Type B pancreatic cell (in vitro differentiated cells): ENCODE results near the gene COL8A2. TPM values are rescaled to one million over a fixed set of nuclear protein-coding genes. Genes with fewer than 3 reads are reported as not detected.
"Not testable (repeated sequence)": the region's sequence is repeated elsewhere in the genome, so short reads cannot be mapped to it uniquely, and the experiment has no call there.

Source experiments
- DNase-seq: peaks from one replicate; pipeline ENCODE4 v3.0.0; 2021; ENCODE audit warnings: mixed read lengths; ENCODE audit not compliant: unreplicated experiment; ENCODE audit errors: extremely low spot score
- H3K27ac Mint-ChIP-seq: 2 replicates; pipeline ENCODE4 v1.8.0; 2021; ENCODE audit warnings: mild to moderate bottlenecking, mixed read lengths
- H3K27me3 Mint-ChIP-seq: 2 replicates; pipeline ENCODE4 v1.8.0; 2021; ENCODE audit warnings: mixed read lengths
- H3K36me3 Mint-ChIP-seq: 2 replicates; pipeline ENCODE4 v1.8.0; 2021; ENCODE audit warnings: mixed read lengths
- H3K4me1 Mint-ChIP-seq: one replicate; pipeline ENCODE4 v1.8.0; 2021; ENCODE audit warnings: mixed read lengths; ENCODE audit not compliant: unreplicated experiment
- H3K4me3 Mint-ChIP-seq: 2 replicates; pipeline ENCODE4 v1.8.0; 2021; ENCODE audit warnings: mild to moderate bottlenecking, mixed read lengths
- H3K9me3 Mint-ChIP-seq: 2 replicates; pipeline ENCODE4 v1.8.0; 2021; ENCODE audit warnings: mixed read lengths
- total RNA-seq: library from RNA; stranded (reverse); gene quantifications from 2 replicates; pipeline ENCODE4 v1.2.1, GENCODE V29; 2021; ENCODE audit warnings: low replicate concordance
- TF ChIP-seq, protein P1 (sequence below): fragments of 200-600 bp; sonication (generic); conservative IDR thresholded peaks from 2 replicates; pipeline ENCODE4 v1.5.0; 2021; ENCODE audit warnings: antibody characterized with exemption, mild to moderate bottlenecking

Gene COL8A2
- total RNA-seq, 1 donor from 2014 or later = 2.5 TPM

DNA sequence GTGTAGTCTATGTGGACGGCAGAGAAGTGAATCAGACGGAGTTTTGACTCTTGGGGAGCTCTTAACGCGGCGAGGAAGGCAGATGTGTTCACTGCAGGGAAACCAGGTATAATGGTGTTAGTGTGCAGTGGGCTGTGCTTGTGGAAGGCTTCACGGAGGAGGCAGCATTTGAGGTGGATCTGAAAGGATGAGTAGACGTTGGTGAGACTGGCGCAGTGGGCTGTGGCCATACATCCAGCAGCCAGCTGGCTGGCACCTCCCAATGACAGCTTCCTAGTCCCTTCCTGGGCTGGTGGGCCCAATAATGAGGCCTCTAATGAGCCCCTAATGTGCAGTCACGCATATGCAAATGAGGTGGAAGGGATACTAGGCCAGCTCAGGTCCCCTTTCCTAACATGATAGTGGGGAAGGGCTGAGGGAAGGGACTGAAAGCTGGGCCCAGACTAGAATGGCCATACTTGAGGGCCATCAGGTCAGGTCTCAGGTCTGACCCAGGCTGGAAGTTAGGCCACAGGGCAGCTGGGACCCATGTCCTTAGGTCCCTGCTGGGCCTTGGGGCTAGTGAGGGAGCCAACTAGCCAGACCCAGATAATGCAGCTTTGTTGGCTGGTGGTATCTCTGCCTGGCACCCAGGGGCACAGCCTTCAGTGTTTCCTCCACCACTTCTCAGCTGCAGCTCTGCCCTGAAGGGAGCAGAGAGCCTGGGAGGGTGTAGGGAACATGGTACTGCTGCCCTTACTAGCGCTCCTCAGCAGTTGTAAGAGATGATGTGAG lies 34.8 kb upstream of the COL8A2 start:
- H3K9me3 Mint-ChIP-seq = no peaks in the 10 kb centered on the region
- no peaks in the 10 kb centered on the region for H3K27me3 Mint-ChIP-seq
- TF ChIP-seq, protein P1, sequence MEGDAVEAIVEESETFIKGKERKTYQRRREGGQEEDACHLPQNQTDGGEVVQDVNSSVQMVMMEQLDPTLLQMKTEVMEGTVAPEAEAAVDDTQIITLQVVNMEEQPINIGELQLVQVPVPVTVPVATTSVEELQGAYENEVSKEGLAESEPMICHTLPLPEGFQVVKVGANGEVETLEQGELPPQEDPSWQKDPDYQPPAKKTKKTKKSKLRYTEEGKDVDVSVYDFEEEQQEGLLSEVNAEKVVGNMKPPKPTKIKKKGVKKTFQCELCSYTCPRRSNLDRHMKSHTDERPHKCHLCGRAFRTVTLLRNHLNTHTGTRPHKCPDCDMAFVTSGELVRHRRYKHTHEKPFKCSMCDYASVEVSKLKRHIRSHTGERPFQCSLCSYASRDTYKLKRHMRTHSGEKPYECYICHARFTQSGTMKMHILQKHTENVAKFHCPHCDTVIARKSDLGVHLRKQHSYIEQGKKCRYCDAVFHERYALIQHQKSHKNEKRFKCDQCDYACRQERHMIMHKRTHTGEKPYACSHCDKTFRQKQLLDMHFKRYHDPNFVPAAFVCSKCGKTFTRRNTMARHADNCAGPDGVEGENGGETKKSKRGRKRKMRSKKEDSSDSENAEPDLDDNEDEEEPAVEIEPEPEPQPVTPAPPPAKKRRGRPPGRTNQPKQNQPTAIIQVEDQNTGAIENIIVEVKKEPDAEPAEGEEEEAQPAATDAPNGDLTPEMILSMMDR = no peak
- H3K36me3 Mint-ChIP-seq = peaks cover 21% of the 10 kb centered on the region
- peak overlapping the region; percentile 72 for H3K27ac Mint-ChIP-seq
- no peak for DNase-seq
- H3K4me1 Mint-ChIP-seq = peaks cover 52% of the 10 kb centered on the region
- peak overlapping the region; percentile 60 for H3K4me3 Mint-ChIP-seq

DNA sequence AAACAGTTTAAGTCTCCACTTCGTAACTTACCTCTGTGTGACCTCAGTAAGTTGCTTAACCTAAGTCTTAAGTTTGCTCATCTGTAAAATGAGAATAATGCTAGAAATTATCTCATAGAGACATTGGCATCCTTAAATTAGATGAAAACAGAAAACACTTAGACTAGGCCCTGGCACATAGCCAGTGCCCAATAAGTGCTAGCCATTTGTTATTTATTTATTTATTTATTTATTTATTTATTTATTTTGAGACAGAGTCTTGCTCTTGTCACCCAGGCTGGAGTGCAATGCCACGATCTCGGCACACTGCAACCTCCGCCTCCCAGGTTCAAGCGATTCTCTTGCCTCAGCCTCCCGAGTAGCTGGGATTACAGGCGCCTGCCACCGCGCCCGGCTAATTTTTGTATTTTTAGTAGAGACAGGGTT lies 33.8 kb upstream of the COL8A2 start:
- peak overlapping the region; percentile 93 for H3K27ac Mint-ChIP-seq
- peaks cover 58% of the 10 kb centered on the region for H3K4me1 Mint-ChIP-seq
- not testable (repeated sequence) for H3K9me3 Mint-ChIP-seq, DNase-seq, H3K27me3 Mint-ChIP-seq
- peak overlapping the region; percentile 90 for H3K4me3 Mint-ChIP-seq
- H3K36me3 Mint-ChIP-seq = peaks cover 16% of the 10 kb centered on the region

DNA sequence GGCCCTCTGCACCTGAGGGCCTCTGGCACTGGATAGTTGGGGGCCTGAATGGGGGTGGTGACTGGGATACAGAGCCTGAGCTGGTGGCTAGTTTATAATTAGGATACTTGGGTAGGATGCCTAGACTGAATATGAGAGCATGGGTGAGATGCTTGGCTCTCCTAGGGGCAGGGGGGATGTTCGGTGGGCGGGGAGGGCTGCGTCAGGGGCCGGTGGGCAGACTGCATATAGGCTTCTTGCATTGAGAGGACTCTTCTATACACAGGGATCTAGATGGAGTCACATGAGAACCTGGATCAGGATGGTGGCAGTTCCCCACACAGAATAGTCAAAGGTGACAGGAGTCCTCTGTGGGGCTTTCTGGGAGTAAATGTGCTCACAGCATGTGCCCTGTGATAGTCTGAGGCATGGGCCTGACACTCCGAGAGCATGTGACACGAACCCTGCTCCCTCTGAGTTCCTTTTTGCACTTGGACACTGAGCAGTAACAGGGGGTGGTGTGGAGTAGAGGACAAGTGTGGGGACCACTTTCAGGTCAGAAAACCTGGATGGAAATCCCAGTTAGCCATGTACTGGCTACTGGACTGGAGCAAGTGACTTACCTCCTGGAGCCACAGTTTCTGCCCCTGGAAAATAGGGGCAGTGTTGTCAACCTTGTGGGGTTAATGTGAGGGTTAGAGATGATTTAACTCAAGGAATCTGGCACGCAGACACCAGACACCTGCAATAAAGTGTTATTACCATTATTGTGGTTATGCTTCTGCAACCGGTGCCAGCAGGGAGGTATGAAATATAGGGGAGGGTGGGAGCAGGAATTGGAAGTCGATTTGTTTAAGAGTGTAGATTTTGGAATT lies 33.2 kb upstream of the COL8A2 start:
- Mint-ChIP-seq H3K9me3 (no peaks in the 10 kb centered on the region), H3K4me3 (peak overlapping the region; percentile 90), H3K27ac (peak overlapping the region; percentile 93), H3K4me1 (peaks cover 58% of the 10 kb centered on the region), H3K27me3 (no peaks in the 10 kb centered on the region), H3K36me3 (peaks cover 16% of the 10 kb centered on the region)
- DNase-seq = no peak
- TF ChIP-seq, protein P1 = no peak

DNA sequence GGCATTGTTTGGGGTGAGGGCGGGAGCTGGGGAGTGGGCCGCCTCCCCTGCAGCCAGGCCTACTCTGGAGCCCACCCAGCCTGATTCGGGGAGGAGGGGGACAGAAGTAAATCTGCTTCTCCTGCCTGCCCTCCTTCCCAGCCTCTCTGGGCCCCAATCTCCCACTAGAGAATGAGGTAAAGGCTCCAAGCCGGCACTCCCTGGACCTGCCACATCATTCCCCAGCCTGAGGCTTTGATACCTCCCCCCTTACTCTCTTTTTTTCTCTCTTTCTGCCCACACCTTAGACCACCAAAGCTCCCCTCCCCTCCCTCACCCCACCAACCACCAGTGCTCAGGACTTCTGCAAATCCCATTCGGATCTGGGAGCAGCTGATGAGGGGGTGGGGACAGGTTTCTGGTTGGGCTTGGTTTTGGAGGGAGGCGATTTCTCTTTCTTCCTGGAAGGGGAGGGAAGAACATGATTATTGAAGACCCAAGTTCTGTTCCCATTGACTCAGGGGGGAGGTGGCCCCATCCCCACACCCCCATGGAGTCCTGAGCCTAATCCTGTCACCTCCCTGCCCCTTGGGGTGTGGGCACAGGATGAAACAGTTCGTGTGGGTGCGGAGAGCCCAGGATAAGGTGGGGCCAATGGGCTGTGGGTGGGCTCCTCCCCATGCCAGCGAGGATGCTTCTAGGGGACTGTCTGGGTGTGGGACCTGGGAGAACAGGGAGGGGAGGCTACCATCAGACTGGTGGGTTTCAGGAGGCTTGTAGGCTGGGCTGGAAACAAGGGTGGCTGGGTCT lies 32.3 kb upstream of the COL8A2 start:
- no peak for DNase-seq
- Mint-ChIP-seq H3K36me3 (peaks cover 10% of the 10 kb centered on the region), H3K27me3 (no peaks in the 10 kb centered on the region), H3K9me3 (no peaks in the 10 kb centered on the region), H3K27ac (peak overlapping the region; percentile 93), H3K4me3 (peak overlapping the region; percentile 90), H3K4me1 (peaks cover 52% of the 10 kb centered on the region)
- TF ChIP-seq, protein P1 = no peak

DNA sequence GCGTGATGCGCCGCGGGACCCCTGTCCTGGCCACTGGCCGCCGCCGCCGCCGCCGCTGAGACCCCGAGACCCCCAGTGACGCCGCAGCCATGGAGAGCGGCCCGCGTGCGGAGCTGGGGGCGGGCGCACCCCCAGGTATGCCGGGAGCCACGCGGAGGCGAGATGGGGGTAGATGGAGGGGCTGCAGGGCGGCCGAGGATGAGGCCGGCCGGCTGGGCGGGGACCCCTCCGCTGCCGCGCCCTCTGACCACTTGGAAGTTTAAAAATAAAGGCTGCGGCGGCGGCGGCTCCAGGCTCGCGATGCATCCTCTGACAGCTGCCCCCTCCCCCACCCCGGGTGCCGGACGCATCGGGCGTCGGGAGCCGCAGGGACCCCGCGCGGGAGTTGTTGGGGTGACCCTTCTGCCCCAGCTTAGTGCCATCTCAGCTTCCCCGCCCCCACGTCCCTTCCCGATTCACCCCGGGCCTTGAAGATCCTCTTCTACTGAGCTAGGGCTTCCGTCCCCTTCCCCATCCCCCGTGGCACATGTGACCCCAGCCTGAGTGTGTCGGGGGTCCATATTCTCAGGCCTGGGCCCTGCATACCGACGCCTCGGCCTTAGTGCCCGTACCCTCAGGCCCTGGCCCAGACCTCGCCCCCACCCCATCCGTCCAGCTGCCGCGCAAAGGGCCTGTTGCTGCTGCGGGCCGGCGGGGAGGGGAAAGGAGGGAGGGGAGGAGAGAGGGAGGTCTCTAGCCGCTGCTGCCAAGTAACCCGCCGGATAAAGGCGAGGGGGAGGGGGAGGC lies 31.5 kb upstream of the COL8A2 start:
- Mint-ChIP-seq H3K9me3 (no peaks in the 10 kb centered on the region), H3K27ac (peak overlapping the region; percentile 93), H3K27me3 (no peaks in the 10 kb centered on the region), H3K4me3 (peak overlapping the region; percentile 90), H3K36me3 (peaks cover 9% of the 10 kb centered on the region), H3K4me1 (peaks cover 47% of the 10 kb centered on the region)
- TF ChIP-seq, protein P1 = no peak
- peak; percentile 81 for DNase-seq
